Progenitor cell of endocrine pancreas (in vitro differentiated cells): ENCODE results near the gene DENND1C. TPM values are rescaled to one million over a fixed set of nuclear protein-coding genes. Genes with fewer than 3 reads are reported as not detected.

ENCODE experiments used
- DNase-seq: peaks from one replicate; pipeline ENCODE4 v3.0.0; 2021; ENCODE audit warnings: low spot score; ENCODE audit not compliant: unreplicated experiment
- H3K27ac Mint-ChIP-seq: 2 replicates; pipeline ENCODE4 v1.8.0; 2021; ENCODE audit warnings: mild to moderate bottlenecking, moderate library complexity, mixed read lengths
- H3K27me3 Mint-ChIP-seq: 2 replicates; pipeline ENCODE4 v1.8.0; 2021; ENCODE audit warnings: mixed read lengths
- H3K36me3 Mint-ChIP-seq: 2 replicates; pipeline ENCODE4 v1.8.0; 2022; ENCODE audit warnings: mixed read lengths; ENCODE audit not compliant: insufficient read depth
- H3K4me1 Mint-ChIP-seq: 2 replicates; pipeline ENCODE4 v1.8.0; 2021; ENCODE audit warnings: low read depth, mixed read lengths
- H3K4me3 Mint-ChIP-seq: 2 replicates; pipeline ENCODE4 v1.8.0; 2021; ENCODE audit warnings: low read depth, mild to moderate bottlenecking, moderate library complexity, mixed read lengths
- H3K9me3 Mint-ChIP-seq: 2 replicates; pipeline ENCODE4 v1.8.0; 2021; ENCODE audit warnings: low read depth, mixed read lengths
- total RNA-seq: library from RNA; stranded (reverse); gene quantifications from 2 replicates; pipeline ENCODE4 v1.2.1, GENCODE V29; 2021
- TF ChIP-seq, protein P1 (sequence below): fragments of 200-600 bp; sonication (generic); IDR thresholded peaks from one replicate; pipeline ENCODE4 v1.5.0; 2021; ENCODE audit warnings: antibody characterized with exemption, mild to moderate bottlenecking; ENCODE audit not compliant: unreplicated experiment

DENND1C gene
- total RNA-seq, 1 donor from 2014 or later: 0.67 TPM

DNA sequence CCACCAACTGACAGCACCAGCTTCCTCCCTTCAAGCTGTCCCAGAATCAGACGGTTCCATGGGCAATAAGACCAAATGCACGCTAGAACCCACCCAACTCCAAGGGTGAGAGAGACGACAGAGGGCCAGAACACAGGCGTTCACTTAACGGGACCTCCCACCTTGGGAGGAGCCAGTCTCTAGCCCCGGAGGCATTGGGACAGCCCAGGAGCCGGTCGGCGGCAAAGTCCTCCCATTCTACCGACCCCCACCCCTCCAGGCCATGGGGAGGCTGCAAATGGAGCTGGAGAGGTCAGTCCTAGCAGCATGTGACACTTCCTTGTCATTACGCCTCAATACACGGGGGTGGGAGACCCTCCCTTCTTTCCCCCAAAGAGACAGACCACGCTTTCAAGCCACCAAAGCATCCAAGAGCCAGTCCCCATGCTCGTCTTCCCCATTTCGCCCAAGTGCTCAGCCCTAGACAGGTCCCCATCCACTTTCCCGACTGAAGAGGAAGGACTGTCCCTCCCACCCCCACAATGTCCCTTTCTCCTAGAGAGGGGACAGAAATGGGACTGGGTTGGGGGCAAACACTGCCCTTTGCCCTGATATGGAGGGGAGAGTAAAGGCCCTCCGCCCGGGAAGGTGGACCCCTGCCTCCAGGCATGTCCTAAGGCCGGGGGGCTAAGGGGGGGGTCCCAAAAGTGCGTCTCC lies 57.9 kb downstream of the DENND1C start:
- H3K36me3 Mint-ChIP-seq: peaks cover 7% of the 10 kb centered on the region
- no peak for DNase-seq
- H3K4me3 Mint-ChIP-seq: peak overlapping the region; percentile 88
- peaks cover 11% of the 10 kb centered on the region for H3K4me1 Mint-ChIP-seq
- H3K9me3 Mint-ChIP-seq: no peaks in the 10 kb centered on the region
- H3K27me3 Mint-ChIP-seq: no peaks in the 10 kb centered on the region
- TF ChIP-seq, protein P1, sequence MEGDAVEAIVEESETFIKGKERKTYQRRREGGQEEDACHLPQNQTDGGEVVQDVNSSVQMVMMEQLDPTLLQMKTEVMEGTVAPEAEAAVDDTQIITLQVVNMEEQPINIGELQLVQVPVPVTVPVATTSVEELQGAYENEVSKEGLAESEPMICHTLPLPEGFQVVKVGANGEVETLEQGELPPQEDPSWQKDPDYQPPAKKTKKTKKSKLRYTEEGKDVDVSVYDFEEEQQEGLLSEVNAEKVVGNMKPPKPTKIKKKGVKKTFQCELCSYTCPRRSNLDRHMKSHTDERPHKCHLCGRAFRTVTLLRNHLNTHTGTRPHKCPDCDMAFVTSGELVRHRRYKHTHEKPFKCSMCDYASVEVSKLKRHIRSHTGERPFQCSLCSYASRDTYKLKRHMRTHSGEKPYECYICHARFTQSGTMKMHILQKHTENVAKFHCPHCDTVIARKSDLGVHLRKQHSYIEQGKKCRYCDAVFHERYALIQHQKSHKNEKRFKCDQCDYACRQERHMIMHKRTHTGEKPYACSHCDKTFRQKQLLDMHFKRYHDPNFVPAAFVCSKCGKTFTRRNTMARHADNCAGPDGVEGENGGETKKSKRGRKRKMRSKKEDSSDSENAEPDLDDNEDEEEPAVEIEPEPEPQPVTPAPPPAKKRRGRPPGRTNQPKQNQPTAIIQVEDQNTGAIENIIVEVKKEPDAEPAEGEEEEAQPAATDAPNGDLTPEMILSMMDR: no peak
- peak overlapping the region; percentile 90 for H3K27ac Mint-ChIP-seq

DNA sequence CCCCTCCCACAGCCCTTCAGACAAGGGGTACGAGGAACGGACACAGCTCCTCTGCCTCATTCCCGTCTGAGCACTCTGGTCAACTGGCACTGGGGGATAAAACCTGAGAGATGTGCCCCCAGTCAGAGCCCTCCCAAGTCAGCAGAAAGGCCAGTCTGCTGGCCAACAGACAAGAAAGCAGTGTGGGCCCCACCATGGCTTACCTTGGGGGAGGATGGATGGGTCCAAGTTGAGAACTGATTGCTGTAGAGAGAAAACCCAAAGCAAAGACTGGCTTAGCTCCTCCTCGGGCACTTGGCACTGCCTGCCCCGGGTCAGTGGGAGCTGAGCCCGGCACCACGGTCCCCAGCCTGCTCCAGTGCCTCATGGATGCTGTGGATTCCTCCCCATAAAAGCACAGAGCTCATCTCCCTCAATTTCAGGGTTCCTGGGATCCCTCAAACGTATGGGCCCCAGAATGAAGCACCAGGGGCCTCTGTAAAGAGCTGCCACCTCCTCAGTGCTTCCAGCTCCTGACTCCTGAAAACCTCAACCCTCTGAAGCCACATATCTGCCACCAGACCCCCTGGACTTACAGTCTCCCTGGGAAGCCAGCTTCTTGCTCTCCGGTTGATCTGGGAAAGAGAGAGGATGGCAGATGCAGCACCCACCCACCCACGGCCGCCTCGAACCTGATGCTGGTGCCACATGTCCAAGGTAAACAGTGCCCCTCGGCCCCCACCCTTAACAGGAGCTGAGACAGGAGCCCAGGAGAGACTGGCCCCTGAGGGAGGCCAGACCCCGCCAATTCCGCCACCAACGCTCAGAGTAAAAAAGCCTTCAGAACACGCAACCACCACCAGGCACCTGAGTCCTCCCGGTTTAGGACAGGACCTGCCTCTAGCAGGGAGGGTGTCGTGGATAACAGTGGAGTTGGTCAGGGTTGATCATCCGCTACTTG lies 60.2 kb downstream of the DENND1C start:
- H3K9me3 Mint-ChIP-seq: no peaks in the 10 kb centered on the region
- H3K27me3 Mint-ChIP-seq: no peaks in the 10 kb centered on the region
- DNase-seq: no peak
- TF ChIP-seq, protein P1: no peak
- H3K4me1 Mint-ChIP-seq: peaks cover 11% of the 10 kb centered on the region
- no peak overlapping the region for H3K4me3 Mint-ChIP-seq
- peaks cover 10% of the 10 kb centered on the region for H3K36me3 Mint-ChIP-seq
- peak overlapping the region; percentile 90 for H3K27ac Mint-ChIP-seq

DNA sequence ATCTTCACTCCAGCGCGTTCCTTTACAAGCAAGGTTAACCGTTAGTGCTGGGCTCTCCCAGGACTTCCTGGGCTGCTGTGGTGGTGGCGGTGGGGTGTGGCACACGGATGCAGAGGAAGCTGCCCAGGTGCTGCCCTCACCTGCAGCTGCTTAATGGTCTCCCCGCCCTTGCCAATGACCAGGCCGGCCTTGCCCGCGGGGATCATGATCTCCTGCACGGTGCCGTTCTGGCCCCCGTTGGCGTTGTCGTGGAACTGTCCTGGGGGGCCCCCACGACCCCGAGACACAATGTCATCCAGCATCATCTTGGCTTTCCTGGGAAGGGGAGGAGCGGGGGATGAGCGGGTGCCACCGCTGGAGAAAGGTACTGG lies 63.0 kb downstream of the DENND1C start:
- Mint-ChIP-seq H3K36me3 (peaks cover 16% of the 10 kb centered on the region), H3K9me3 (no peaks in the 10 kb centered on the region), H3K4me3 (no peak overlapping the region), H3K4me1 (peaks cover 16% of the 10 kb centered on the region), H3K27me3 (no peaks in the 10 kb centered on the region), H3K27ac (peak overlapping the region; percentile 68)
- DNase-seq: no peak
- TF ChIP-seq, protein P1: no peak

DNA sequence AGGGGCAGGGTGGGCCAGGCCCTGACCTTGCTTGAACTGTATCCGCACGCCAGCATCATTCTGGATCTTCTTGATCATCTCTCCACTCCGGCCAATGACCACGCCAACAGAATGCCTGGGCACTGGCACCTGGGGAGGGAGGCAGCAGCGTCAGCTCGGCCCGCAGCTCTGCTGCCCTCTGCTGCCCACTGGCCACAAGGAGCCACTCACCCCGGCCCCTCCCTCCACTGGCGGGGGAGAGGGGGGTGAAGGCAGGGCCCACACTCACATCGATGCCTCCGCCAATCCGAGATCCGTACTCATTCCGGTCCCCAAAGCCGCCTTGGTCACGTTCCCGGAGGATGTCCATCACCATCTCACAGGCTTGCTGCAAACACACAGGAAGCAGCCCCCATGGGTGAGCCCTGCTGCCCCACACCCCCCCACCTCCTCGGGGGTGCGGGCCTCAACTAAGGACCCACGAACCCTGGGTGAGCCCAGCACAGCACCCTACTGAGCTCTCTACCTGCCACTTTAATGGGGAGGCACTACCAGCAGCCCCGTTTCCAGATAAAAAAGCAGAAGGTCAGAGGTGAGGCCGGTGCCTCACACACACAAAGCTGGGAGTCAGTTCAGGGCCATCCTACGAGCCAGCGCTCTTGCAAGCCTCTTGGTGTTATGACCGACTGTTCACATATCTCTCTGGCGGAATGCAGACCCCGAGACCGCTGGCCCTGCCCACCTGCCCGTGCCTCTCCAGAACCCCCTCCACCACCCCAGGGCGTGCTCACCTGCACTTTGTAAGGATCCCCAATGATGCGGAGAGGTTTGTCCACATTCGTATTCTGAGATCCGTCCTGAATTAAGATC lies 63.6 kb downstream of the DENND1C start:
- H3K27ac Mint-ChIP-seq: no peak overlapping the region
- peaks cover 17% of the 10 kb centered on the region for H3K4me1 Mint-ChIP-seq
- H3K4me3 Mint-ChIP-seq: no peak overlapping the region
- TF ChIP-seq, protein P1: peak; percentile 44
- no peaks in the 10 kb centered on the region for H3K9me3 Mint-ChIP-seq
- no peak for DNase-seq
- H3K27me3 Mint-ChIP-seq: no peaks in the 10 kb centered on the region
- peaks cover 16% of the 10 kb centered on the region for H3K36me3 Mint-ChIP-seq

Other genes starting within 250 kb of the DENND1C start
- 93.6 and 106 TPM in 2 replicates for gene MLLT1, start 201.8 kb downstream of the DENND1C start, total RNA-seq
- gene ACER1, start 148.2 kb downstream of the DENND1C start, total RNA-seq: not detected in 2 replicates
- 58.0 and 61.3 TPM in 2 replicates for gene CLPP, start 120.3 kb downstream of the DENND1C start, total RNA-seq
- gene ALKBH7, start 109.0 kb downstream of the DENND1C start, total RNA-seq: 72.1 and 79.1 TPM in 2 replicates
- gene PSPN, start 105.9 kb downstream of the DENND1C start, total RNA-seq: 4.3 TPM in 2 replicates
- 75.1 and 77.8 TPM in 2 replicates for gene GTF2F1, start 88.6 kb downstream of the DENND1C start, total RNA-seq
- 419 and 436 TPM in 2 replicates for gene KHSRP, start 57.0 kb downstream of the DENND1C start, total RNA-seq
- gene SLC25A41, start 48.0 kb downstream of the DENND1C start, total RNA-seq: 1.4 and 1.5 TPM in 2 replicates
- 75.2 and 76.2 TPM in 2 replicates for gene SLC25A23, start 22.0 kb downstream of the DENND1C start, total RNA-seq
- gene CRB3, start 17.5 kb downstream of the DENND1C start, total RNA-seq: 63.0 and 71.2 TPM in 2 replicates
- gene TUBB4A, start 20.5 kb upstream of the DENND1C start, total RNA-seq: 41.7 and 43.4 TPM in 2 replicates
- 0.53 TPM in 1 of 2 replicates, not detected in the other for gene TNFSF9, start 49.2 kb upstream of the DENND1C start, total RNA-seq
- not detected in 2 replicates for gene CD70, start 109.4 kb upstream of the DENND1C start, total RNA-seq
- not detected in 2 replicates for gene TNFSF14, start 188.4 kb upstream of the DENND1C start, total RNA-seq
- 1.5 and 1.6 TPM in 2 replicates for gene C3, start 238.9 kb upstream of the DENND1C start, total RNA-seq